NT2/D1 (cell line): ENCODE measurements around the gene TMCC1.

Experiments
- SUZ12 ChIP-seq: IDR thresholded peaks from 2 replicates; pipeline ENCODE4 v1.6.1; 2011; ENCODE audit not compliant: insufficient read length, insufficient read depth; ENCODE audit errors: extremely low read depth
- YY1 ChIP-seq: IDR thresholded peaks from 2 replicates; pipeline ENCODE4 v1.6.1; 2011; ENCODE audit not compliant: insufficient read length, insufficient read depth
- ZNF274 ChIP-seq: IDR thresholded peaks from 2 replicates; pipeline ENCODE4 v1.6.1; 2011; ENCODE audit warnings: mild to moderate bottlenecking, low read depth, low read length

DNA sequence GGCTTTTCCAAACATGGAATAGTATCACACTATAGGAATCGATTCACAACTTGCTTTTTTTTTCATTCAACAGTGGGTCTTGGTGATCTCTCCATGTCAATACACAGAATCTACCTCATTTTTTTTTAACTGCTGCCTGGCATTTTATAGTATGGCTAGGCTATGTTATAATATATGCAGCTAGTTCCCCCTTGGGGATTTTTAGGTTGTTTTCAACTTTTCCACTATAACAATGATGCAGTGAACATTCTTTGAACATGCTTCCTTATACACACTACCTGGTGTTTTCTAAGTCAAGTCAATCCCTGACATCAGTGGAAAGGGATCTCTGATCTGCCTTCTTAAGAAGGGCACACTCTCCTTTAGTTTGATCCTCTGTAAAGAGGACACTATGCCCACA, 240.5 kb downstream of the TMCC1 start:
- TF ChIP-seq YY1 (no peak), SUZ12 (no peak), ZNF274 (no peak)
